ENCODE results near the gene SLC25A47.
"Not testable (repeated sequence)": the region's sequence is repeated elsewhere in the genome, so short reads cannot be mapped to it uniquely, and the experiment has no call there.

Gene SLC25A47

DNA sequence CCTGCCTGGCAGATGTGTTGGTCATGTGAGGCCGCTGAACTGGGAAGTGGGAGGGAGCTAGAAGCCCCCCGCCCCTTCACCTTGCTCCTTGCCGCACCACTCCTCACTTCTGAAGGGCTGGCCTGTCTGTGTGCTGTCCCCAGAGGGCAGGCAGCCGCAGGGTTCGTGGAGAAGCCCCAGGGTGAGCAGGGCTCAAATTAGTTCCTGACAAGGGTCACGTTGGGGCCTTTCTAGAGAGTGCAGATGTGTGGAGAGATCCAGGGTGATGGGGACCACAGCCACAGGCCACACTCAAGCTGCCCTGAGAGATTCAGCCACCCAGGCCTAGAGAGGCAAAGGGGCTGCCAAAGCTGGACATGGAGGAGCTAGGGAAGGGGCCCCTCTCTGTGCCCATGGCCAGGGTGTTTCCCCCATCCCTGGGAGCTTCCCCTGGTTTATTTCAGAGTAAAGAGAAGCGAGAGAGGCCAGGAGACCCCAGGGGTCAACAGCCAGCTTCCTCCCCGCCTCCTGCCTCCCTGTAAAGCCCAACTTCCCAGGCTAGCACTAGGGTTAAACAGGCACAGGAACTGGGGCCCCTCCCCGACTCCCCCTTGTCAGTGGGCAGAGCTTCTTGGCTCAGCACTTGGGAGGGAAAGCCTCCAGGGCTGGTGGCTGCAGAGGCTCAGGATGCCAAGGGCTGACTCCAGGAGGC, 33.1 kb upstream of the SLC25A47 start:
- DNase-seq: no peak

DNA sequence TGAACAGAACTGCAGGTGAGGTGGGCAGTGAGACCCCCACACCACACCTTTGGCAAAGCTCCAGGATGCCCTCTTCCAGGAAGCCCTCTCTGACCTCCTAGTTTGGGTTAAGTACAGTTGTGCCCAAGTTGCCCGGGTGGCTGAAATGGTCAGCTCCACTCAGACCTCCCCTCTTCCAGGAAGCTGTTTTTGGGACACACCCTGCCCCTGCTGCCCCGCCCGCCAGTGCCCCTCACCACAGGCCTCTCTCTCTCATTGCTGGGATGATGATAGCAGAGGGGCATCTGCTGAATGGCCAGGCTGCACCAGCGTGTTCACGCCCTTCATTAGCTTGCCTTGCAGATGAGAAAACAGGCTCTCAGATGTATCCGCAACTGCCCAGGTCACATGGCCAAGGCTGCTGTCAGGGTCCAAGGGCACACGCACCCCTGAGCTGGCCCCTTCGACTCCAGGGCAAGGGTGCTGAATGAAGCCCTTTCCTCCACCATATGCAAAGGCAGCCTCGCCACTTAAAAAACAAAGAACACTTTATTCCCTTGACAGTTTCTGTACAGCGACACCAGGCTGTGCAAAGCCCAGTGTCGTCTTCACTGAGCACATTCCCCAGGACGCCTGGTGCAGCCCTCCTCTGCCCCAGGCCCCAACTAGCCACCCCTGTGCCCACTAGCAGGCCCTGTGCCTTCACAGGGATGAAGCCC, 32.4 kb upstream of the SLC25A47 start:
- no peak for DNase-seq

DNA sequence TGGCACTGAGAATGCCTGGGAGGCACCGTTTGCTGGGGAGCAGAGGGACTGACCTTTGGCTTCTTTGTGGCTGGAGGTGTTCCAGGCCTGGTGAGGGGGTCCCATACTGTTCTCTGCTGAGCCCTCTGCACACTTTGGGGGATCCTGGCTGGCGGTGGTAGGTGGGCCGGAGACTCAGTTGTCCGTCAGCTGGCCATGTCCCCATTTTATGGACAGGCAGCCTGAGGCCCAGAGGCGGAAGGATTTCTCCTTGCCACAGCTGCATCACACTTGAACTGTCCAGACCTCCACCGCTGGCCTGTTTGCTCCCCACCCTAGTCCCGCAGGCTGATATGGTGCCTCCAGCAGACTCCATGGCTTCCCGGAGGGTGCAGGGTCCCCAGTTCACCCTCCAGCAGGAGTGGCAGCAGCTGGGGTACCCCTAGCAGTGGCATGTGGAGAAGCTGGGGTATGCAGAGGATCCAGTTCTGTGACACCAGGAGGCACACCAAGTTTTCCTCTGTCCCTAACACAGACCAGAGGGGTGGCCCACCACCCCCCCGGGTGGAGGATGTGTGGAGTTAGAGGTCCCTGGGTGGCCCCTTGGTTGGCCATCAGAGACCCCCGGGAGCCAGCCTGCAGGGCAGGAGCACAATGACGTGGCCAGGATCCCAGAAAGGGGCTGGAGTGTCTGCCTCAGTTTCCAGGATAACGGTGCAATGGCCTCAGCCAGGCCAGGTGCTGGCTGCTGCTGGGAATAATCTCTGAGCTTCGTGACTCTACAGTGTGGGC, 31.6 kb upstream of the SLC25A47 start:
- DNase-seq: no peak

DNA sequence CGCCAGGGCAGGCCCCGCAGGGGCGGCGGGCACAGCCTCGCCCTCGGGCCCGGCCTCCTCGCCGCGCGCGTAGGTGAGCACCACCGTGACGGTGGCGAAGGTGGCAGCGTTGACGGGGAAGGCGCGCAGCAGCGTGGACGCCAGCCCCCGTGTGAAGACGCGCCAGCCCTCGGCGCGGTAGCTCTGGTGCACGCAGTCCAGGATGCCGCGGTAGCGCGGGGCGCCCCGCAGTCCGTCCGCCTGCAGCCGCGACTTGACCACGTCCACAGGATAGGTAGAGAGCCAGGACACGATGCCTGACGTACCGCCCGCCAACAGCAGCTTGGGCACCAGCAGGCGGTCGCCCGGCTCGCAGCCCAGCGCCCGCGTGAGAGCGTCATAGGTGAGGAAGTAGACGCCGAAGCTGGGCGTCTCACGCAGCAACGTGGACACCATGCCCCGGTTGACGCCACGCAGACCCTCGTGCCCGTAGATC, 30.8 kb upstream of the SLC25A47 start:
- DNase-seq: no peak

DNA sequence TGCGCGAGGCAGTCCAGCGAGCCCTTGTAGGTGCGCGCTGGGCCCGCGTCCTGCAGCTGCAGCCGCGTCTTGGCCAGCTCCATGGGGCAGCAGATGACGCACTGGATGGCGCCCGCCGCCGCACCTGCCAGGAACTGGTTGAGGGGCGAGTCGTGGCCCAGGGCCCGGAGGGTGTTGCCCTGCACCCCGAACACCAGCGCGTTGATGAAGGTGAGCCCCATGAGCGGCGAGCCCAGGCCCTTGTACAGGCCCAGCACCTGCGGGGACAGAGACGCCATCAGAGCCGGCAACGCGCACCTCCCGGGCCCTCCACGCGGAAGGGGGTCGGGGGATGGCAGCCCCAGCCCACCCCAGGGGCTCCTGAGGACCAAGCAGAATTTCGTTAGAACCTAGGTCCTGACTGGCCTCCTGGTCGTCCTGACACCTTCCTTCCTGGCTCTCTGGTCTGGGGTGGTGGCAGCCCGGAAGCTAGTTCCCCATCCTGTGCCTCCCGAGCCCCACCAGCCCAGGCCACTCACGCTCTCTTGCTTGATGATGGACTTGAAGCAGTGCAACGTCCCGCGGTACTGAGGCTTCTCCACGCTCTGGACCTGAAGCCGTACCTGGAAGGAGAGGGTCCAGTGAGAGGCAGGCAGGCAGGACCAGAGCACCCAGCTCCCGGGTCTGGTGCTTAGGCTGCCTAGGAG, 30.2 kb upstream of the SLC25A47 start:
- no peak for DNase-seq

DNA sequence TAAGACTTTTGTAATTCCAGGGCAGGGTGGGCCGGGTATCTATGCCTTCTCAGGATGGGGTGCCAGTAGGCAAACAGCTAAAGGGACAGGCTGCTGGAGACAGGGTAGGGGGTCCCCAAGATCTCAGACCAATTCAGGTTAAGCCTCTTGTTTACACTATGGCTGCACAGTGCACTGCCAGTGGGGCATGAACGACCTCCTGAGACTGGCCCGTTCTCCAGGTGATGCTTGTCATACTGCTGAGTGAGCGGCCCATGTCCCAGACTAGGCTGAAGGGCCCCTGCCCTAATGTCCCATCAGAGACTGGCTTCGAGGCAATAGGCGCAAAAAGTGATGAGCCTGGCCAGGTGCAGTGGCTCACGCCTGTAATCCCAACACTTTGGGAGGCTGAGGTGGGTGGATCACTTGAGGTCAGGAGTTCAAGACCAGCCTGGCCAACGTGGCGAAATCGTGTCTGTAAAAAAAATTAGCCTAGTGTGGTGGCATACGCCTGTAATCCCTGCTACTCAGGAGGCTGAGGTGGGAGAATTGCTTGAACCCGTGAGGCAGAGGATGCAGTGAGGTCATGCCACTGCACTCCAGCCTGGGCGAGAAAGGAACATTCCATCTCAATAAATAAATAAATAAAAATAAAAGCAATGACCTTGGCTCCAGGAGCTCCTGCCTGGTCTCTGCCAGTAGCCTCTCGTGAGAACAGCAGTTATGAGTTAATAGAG, 29.5 kb upstream of the SLC25A47 start:
- no peak for DNase-seq

DNA sequence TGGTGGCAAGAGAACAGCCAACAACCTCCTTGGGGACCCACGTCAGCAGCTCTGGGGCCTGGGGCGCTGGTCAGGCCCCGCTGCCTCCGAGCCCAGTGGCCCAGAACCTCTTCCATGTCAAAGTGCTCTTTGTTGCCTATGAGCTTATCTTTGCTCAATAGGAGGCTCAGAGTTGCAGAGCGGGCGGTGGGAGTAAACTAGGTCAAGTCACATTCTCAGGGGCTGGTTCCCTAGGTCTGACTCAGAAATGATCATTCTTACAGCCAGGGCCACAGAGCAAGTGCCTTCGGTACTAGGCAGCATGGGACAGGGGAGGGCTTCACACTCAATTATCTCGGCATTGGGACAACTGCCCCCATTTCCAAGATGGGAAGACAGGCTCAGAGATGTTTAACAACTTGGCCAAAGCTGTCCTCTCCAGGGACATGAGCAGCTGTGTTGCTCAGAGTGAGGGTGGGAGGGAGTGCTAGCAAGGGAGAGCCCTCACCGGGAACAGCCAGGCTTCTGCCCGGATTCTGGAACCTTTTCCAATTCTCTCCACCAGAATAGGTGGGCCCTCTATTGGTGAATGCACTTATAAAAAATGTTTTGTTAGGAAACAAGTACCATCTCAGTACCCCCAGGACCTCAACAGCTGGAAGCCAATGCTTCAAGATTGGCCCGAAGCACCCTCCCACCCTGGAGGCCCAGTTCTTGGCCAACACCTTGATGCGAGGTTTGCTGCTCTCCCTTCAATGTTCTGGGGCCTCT, 28.8 kb upstream of the SLC25A47 start:
- DNase-seq: no peak

DNA sequence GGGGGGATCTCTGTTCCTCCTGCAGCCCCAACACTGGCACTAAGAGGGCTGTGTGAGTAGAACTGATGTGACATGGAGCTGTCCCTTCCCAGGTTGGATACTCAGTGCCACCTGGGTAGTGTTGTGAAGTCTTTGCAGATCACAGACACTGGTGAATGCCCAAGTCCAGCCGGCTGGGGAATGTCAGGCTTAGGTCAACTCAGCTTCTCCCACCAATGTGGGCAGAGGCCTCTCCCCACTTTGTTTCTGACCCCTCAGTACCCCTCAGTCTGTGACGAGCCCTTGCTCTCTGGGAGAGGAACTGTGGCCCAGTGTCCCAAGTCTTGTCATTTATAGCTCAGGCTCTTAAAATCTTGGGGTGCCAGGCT, 28.2 kb upstream of the SLC25A47 start:
- DNase-seq: no peak

DNA sequence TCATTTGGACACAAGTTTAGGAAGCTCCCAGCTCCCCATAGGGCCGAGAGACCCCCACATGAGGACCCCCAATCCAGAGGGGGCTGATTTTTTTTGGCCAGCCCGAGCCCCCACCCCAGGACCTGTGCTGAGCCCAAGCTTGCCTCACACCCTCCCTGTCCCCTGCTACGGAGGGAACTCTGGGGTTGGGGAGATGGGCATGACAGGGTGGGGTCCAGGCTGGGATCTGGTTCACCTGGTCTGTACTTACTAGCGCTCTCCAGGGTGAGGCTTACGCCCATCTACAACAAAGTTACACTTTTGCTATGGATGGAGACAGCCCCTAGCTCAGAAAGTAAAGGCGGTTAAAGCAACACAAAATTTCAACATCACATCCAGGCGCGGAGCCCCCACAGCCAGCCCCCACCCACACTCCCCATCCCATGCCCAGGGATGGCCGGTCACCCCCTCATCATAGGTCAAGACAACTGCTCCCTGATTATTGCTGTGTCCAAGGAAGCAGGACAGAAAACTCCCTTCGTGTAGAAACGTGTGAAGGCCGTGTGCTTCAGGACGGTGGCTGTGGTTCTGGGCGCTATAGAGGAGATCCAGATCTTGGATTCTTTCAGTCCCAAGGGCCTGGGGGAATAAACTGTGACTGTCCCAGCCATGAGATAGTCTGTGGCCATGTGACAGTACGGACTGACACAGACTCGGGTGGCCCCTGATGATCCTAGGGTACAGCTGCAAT, 27.6 kb upstream of the SLC25A47 start:
- no peak for DNase-seq

DNA sequence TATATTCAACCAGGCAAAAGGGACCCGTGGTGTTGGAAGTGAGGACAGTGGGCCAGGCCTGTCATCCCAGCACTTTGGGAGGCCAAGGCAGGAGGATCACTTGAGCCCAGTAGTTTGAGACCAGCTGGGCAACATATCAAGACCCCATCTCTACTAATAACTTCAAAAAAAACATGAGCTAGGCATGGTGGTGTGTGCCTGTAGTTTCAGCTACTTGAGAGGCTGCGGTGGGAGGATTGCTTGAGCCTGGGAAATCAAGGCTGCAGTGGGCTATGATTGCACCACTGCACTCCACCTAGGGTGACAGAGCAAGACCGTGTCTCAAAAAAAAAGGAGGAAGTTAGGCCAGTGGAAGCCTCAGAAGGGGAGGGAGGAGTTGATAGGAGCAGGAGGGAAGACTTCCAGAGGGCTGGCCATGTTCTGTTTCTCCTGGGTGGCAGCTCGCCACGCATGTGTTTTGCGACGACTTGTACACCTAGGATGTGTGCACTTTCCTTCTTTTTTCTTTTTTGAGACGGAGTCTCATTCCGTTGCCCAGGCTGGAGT, 27.0 kb upstream of the SLC25A47 start:
- DNase-seq: no peak

DNA sequence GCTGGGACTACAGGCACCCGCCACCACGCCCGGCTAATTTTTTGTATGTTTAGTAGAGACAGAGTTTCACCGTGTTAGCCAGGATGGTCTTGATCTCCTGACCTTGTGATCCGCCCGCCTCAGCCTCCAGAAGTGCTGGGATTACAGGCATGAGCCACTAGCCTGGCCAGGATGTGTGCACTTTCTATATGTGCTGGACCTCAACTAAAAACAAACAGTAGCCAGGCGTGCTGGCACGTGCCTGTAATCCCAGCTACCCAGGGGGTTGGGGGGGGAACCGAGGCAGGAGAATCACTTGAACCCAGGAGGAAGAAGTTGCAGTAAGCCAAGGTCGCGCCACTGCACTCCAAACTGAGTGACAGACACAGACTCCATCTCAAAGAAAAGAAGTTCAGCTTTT, 26.4 kb upstream of the SLC25A47 start:
- DNase-seq: not testable (repeated sequence)

DNA sequence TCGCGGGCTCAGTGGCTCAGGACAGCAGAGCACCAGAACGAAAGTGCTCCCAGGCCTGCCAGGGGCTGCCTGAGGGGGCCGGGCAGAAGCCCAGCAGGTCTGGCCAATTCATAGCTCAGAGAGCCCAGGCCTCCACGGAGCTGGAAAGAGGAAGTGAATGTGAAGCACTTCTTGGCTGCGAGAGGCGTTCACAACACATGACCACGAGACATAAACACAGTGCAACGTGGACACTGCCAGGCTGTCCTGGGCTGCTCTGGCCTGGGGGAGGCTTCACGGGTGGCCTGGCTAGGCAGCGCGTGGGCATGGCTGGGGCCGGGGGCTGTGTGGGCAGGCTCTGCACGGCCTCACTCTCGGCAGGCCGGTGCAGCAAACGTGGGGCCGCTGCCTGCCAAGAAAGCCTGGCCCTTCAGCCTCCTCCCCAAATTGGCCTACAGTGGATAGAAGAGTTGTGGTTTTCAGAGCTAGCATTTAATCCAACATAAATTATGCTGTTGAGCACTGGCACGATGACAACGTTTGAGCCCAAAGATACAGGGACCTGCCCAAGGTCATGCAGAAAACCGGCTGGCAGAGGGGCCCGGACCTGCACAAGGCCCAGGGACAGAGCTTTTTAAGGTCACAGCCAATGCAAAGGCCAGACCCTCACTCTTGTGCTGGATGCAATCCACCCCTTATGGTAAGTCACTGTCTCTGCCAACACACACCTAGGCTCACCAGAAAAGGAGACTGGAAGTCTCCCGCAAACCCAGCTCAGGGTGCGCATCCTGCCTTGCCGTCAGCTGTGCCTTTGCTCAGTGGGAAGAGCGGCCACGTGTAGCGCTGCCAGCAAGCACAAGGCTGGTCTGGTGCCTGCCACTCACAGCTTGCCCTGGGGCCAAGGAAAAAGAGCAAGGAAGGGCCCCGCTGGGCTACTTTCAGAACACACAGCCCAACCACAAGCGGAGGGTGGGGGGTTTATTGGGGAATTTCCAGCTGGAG, 25.5 kb upstream of the SLC25A47 start:
- DNase-seq: peak in 51 of 56 donors; percentile 14 to 87 (median 59)

DNA sequence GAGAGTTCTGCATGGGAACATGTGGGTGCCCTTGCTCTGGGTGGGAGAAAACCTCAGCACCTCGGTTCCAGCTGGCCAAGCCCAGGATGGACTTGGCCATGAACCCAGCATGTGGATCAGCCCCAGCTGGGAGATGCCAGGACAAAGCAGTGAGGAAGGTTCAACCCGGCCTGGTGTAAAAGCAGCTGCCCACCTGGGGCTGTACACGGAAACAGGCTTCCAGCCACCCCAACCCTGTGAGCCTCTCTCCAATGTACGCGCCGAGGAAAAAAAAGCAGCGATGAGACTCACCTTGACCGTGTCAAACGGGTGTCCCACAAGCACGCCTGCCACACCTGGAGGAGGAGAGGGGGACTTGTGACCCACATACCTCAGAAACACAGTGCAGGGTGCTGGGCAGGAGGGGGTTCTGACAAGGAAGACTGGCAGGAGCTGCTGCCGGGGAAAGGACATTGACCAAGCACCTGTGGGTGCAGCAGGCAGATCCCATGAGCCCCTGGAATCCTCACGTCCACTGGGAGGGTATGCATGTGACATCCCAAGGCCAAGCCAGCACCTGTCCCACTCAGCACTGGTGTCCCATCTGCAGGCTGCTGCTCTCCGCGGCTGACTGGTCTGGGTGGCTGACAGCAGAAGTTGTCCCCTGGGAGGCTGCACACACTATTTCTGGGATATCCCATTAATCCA, 24.4 kb upstream of the SLC25A47 start:
- no peak for DNase-seq

DNA sequence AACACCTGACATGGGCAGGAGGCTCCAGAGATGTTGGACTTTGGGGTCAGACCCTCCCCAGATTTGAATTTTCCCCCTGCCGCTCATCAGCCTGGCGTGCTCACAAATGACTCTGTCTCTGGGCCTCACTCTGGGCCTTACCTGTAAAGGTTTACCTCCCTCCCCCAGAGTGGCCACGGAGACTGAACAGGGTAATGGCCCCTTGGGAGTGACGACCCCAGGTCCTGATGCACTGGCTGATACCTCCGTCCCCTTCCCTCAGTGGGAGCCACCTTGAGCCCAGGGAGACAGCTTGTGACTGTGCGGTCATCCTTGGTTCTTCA, 23.9 kb upstream of the SLC25A47 start:
- DNase-seq: no peak

DNA sequence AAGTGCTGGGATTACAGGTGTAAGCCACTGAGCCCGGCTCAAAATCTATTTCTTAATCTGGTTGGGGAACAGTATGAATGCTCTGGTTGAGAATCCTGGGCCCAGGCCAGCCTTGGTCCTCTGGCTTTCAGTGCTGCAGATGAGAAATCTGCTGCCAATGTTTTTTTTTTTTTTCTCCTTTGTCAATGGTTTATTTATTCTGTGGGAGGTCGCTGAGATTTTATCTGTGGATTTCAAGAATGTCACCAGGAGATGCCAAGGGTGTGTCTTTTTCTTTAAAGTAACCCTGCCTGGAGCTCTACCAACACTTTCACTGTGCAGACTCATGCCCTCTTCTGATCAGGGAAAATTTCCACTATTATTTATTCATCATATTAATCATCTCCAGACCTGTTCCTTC, 20.5 kb upstream of the SLC25A47 start:
- no peak for DNase-seq

DNA sequence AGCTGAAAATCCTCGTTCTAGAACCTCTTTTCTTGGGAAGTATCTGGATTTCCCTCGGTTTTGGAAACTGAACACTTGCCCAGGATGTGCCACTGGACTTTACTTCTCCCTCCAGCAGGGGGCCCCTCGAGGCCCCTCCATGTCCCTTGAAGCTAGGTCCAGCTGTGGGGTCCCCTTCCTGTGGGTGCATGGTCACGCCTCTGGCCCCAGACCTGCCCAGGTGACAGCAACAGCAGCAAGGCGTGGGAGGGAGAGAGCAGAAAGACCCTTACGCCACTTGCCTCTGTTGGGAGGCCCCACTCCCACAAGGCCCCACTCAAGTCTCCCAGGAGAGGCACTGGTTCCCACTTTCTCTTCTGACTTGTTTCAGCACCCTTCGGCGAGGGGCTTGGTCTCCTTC, 20.0 kb upstream of the SLC25A47 start:
- DNase-seq: no peak

DNA sequence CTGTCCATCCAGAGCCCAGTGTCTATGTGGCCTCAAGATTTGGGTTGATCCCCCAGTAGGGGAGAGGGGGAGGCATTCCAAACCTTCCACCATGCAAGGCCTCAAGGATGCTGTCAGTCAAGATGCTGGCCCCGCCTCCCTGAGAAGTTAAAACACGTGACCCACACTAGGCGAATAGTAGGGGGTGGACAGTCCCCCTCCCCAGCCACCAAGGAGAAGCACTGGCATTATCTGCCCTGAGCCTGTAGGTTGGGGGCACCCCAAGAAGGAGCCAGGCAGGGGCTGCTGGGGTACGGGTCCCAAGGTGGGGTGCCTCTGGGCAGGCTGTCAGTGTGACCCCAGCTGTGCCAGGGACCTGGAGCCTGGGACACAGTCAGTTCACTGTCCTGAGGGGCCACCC, 19.2 kb upstream of the SLC25A47 start:
- DNase-seq: no peak

Data from amygdala (tissue), 56 donors.